GDM1 (cell line): Measurements from ENCODE around the gene SF1.

Experiments
- DNase-seq: peaks from one replicate; lab custom pipeline; 2025; lab: John Stamatoyannopoulos, UW

SF1 gene

GRCh38 chr11:64745521-64746328 is 32.6 kb downstream of the SF1 start:
- DNase-seq: peak; percentile 85

GRCh38 chr11:64745189-64745520 is 33.2 kb downstream of the SF1 start:
- DNase-seq: peak; percentile 90

- DNase-seq: no peak
Observed at GRCh38 chr11:64744544-64745188, 33.7 kb downstream of the SF1 start.

- DNase-seq: peak; percentile 72
Observed at GRCh38 chr11:64743591-64744543, 34.5 kb downstream of the SF1 start, which contains the start of gene RASGRP2. TSS of gene RASGRP2 (minus strand) at chr11:64744142. CDS start at chr11:64742866, 1,276 bp downstream.

DNA sequence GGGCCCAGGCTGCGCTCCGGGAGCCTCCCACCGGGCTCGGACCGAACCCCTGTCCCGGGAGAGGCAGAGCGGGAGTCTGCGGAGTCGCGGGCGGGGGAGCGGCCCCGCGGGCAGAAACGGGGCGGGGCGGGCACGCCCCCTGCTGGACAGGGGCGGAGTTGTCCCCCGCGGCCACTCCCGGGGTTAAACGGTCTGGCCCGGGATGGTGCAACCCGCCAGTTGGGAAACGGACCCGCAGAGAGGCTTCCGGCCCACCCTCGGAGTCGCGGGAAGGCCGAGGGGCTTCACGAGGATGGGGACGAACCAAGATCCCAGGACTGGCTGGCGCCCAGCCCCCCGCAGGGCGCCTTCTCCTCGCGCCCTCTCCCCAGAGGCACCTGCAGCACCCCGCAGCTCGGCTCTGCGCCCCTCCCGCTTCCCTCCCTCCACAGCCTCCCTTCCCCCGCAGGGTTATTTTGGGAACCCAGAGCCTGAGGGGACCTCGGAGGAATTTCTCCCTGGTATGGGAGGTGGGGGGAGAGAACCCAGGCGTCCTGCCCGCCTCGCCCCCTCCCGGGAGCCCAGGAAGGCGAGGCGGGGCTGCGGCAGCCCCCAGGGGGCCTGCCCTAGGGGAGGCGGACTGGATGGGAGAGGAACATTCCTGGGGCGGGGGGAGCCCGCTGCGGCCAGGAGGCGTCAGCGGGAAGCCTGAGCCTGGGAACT is 35.3 kb downstream of the SF1 start:
- DNase-seq: peak; percentile 31

DNA sequence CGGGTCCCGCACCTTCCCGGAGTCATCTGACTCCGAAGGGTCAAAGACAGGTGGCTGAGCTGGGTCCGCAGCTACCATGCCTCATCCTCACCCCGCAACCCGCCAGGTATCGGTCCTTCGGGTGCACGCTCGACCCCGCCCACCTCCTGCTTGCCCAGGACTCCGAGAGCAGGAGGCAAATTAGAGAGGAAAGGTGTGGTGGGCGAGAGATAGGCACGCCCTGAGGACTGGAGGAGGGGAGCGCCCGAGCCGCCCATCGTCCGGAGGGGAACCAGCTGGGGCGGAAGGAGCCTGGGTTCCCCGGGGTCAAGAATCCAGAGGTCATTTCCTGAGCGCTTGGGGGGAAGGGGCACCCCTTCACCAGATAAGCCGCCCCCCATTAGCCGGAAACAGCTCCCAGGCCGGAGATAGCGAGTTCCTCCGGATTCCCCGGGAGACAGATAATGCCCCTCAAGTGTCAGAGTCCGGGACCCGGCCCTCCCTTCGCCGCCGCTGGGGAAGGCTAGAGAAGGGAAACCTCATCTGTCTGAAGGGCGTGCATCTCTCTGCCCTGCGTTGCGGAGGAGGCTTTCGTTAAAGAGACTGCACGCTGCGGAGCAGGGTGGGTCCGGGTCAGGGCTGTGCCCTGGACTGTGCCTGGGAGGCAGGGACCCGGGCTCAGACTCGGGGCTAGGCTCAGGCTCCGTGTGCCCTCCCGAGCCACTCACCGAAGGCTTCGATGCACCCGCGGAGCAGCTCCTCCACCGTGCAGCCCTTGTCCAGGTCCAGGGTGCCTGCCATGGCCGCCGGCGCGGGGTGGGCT is 36.1 kb downstream of the SF1 start:
- no peak for DNase-seq

DNA sequence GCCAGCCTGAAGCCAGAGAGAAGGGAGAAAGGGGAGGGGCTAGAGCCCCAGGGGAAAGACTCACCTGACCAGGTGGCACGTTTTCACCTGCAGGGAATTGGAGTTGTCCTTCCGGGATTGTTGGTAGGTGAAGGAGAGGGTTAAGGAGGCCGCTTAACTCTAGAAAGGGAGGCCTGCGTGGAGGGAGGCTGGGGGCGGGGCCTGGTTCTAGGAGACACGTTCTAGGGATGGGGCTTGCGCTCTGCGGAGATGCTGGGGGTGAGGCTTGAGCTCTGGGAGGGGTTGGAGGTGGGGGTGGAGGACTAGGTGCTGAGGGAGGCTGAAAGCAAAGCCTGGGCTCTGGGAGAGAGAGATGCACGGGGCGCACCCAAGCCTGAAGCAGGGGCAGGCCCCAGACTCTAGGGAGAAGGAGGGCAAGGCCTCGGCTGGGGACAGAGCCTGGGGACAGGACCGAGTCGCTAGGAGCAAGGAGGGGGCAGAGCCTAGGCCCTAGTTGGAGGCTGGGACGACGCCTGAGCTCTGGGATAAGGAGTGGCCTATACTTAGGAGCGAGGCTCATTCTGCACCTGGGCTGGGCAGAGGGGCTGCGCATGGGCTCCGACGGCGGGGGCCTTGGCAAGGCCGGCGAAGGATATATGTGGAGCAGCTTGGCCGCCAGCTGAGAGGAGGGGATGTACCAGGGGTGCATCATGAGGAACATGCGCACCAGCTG is 36.8 kb downstream of the SF1 start:
- no peak for DNase-seq

DNA sequence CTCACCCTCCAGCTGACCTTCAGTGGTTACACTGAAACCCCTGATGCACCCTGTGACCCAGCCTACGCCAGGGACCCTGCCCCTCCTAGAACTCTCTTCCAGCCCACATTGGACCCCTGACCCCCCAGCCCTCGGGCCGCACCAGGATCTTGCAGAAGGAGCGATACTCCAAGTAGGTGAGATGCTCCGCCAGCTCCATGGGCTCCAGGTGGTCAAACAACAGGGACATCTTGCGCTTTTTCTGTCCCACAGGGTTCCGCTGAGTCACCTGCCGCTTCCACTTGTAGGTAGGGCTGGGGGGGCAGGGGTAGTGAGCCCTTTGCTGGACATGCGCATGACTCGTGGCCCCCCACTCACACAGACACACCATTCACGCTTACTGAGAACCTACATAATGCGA is 38.5 kb downstream of the SF1 start:
- no peak for DNase-seq

DNA sequence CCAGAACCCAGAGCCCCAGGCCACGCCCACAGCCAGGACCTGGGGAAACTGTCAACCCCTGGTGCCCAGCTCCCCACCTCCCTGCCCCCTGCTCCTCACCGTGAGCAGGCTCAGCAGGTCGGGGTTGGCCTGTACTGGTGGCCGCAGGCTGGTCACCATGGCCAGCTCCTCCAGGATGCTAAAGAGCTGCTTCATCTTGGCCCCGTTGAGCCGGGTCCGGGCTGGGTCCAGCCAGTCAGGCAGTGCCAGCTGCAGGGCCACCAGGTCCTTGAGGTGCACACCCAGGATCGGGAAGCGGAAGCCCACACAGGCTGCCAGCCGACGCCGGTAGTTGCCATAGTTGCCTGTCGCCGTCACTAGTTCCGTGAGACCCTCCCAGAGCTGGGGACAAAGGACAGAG is 41.7 kb downstream of the SF1 start:
- DNase-seq: no peak

- no peak for DNase-seq
Observed at GRCh38 chr11:64735725-64736259, 42.5 kb downstream of the SF1 start.

DNA sequence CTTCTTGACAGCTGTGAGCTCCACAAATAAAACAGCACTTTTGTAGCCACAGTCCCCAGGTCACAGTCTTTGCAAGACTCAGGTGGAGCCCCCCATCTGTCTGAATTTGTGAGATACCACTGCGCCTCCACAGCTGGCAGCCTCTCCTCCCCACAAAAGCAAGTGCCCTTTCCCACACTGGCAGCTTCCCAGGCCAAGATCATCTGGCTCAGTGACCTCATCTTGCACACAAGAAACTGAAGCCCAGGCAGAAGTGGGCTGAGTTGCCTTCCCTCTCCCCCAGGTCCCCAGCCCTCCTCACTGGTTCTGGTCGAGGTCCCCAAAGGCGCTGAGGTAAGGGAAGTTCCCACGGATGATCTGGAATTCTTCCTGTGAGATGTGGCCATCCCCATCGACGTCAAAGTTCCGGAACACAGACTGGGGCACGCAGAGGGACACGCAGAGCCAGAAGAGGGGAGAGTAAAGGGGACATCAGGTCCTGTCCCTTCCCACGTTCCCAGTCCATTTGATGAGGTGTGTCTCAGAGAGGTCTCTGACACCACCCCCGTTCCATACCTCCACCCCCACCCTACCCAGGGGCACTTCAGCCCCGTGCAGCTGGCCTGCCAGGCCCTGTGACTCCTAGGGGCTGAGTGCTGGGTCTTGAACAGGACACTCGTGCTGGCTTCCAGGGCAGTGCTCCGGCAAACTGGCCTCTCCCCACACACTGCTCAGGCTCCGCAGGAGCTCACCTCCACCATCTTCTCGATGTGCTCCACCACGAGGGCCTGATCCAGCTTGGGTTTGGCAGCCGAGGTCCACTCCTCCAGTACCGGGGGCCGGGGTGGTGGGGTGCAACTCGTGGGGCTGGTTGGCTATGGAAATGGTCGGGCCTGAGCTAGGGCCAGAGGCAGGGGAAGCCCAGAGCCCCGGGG is 43.3 kb downstream of the SF1 start:
- no peak for DNase-seq

- no peak for DNase-seq
Observed at GRCh38 chr11:64731601-64732000, 46.7 kb downstream of the SF1 start.

GRCh38 chr11:64729851-64730382 is 48.4 kb downstream of the SF1 start:
- peak; percentile 6 for DNase-seq

DNA sequence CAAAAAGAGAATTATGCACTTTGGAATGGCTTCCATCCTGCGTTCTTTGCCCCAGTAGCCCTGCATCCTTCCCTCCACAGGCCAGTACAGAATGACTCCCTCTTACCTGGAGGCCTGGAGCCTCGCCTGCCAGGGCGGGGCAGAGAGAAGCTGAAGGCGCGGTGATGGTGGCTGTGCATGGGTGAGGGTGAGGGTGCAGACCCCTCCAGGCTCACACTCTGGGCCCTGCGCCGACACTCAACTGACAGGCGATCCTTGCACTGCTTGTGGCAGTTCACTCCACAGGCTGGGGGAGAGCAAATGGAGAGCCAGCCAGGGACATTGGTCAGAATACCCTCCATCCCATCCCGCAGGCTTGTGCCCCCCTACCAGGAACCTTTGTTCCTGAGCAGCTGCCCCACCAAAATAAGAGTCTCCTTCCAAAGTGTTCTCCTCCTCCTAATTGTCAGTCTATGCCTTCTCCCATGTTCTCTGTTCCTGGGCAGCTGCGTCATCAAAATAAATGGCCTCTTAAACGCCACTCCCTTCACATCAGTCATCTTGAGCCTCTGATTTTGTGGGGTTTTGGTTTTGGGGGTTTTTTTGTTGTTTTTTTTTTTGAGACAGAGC is 49.5 kb downstream of the SF1 start:
- no peak for DNase-seq

DNA sequence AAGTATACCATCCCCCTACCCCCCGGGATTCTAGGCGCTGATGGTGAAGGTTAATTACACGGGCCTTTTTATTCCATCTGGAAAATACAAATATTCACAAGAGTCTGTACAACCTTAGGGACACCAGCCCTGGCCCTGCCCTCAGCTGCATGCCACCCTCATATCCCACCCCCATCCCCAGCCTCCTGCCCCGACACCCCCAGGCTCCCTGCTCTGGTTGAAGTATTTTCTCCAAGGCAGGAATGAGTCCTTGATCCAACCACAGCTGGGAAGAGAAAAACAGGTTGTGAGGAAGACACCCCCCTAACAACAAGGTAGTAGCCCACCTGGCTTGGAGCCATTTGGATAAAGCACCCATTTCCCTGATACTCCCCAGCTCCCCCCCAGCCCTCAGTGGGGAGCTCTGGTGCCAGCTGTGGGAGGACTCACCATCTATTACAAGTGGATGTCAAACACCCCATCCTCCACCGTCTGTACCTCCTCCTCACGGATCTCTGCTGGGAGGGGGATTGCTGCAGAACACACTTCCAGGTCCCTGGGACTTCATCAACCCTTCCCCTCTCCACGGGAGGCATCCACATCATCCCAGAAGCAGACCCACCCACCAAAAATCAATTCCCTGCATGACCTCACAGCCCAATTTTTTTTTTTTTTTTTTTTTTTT is 51.3 kb downstream of the SF1 start:
- no peak for DNase-seq

GRCh38 chr11:64726211-64726641 is 52.1 kb downstream of the SF1 start:
- DNase-seq: no peak

DNA sequence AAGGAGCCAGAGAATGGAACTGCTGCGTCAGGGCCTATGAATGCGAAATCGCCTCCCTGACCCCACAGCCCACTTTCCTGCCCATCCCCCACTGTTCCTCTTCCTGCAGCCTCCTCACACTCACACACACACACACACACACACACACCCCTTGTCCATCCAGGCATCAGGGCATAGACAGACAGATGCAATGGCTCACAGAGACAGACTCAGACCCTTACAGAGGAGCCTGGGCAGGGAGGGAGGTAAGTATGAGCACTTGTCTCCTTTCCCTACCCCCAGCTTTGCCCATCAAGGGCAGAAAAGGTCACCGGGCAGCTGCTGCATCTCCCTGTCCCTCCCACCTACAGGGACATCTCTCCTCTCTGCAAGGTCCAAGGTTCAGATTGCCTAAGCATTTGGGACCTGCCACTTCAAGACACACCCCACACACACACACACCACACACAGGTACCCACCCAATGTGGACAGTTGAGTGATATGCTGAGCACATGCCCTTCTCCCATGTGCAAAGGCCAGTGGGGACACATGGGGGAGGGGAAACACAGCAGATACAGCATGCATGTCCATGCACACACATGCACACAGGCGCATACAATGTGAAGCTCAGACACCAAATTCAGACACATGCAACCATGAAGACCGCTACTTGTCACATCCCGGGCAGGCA is 53.3 kb downstream of the SF1 start:
- no peak for DNase-seq
